HepG2 (cell line): ENCODE measurements around the gene INHA. TPM values are rescaled to one million over a fixed set of nuclear protein-coding genes. Genes with fewer than 3 reads are reported as not detected.
A peak's percentile ranks its signal among the peaks of the same experiment; 100 is the strongest.

Experiments used
- ESRRA ChIP-seq: sonication (generic); formaldehyde crosslinking; IDR thresholded peaks from 2 replicates; pipeline ENCODE4 v1.5.1; 2020; ENCODE audit warnings: mild to moderate bottlenecking, low read depth, missing genetic modification reagents
- FOXA1 ChIP-seq, 2 experiments: fragments of 450-650 bp in 1 of 2; sonication (generic) in 1 of 2; formaldehyde crosslinking in 1 of 2; IDR thresholded peaks; 2 replicates each; pipeline versions ENCODE4 v1.4.0 to v1.6.1; 2016 to 2020; ENCODE audit warnings: missing genetic modification reagents in 1 of 2
- HDAC6 ChIP-seq: fragments of 200-600 bp; sonication (generic); IDR thresholded peaks from 2 replicates; pipeline ENCODE4 v1.7.0; 2017; ENCODE audit warnings: mild to moderate bottlenecking, antibody characterized with exemption, low read length, low read depth
- HES4 ChIP-seq: sonication (generic); formaldehyde crosslinking; IDR thresholded peaks from 2 replicates; pipeline ENCODE4 v1.9.0; 2021; ENCODE audit warnings: mild to moderate bottlenecking, missing genetic modification reagents, borderline replicate concordance
- HOXA5 ChIP-seq: sonication (generic); formaldehyde crosslinking; IDR thresholded peaks from 2 replicates; pipeline ENCODE4 v1.4.0; 2020; ENCODE audit warnings: missing genetic modification reagents
- KLF6 ChIP-seq: IDR thresholded peaks from 2 replicates; pipeline ENCODE4 v1.8.0; 2016; ENCODE audit warnings: missing biosample characterization, missing genetic modification reagents
- NR2F2 ChIP-seq: IDR thresholded peaks from 2 replicates; pipeline ENCODE4 v1.6.1; 2012; ENCODE audit warnings: low read depth, inconsistent platforms, borderline replicate concordance
- RXRB ChIP-seq: IDR thresholded peaks from 2 replicates; pipeline ENCODE4 v1.6.1; 2016; ENCODE audit warnings: borderline replicate concordance, missing genetic modification reagents, missing compliant biosample characterization
- SIN3B ChIP-seq: fragments of 150-350 bp; IDR thresholded peaks from 2 replicates; pipeline ENCODE4 v1.6.1; 2014; ENCODE audit warnings: low read length
- SMARCC2 ChIP-seq: fragments of 450-650 bp; IDR thresholded peaks from 2 replicates; pipeline ENCODE4 v1.6.1; 2017; ENCODE audit warnings: antibody characterized with exemption, mild to moderate bottlenecking
- SUZ12 ChIP-seq: fragments of 150-350 bp; IDR thresholded peaks from 2 replicates; pipeline ENCODE4 v1.6.1; 2014; ENCODE audit warnings: low read depth, low read length
- TAF15 ChIP-seq: fragments of 200-400 bp; formaldehyde crosslinking; IDR thresholded peaks from one replicate; pipeline ENCODE4 v1.6.1; 2018; ENCODE audit warnings: mild to moderate bottlenecking, low read depth, low read length; ENCODE audit not compliant: poor library complexity, severe bottlenecking
- TOE1 ChIP-seq: sonication (generic); formaldehyde crosslinking; IDR thresholded peaks from 2 replicates; pipeline ENCODE4 v1.4.0; 2020; ENCODE audit warnings: mild to moderate bottlenecking, missing genetic modification reagents
- YY1 ChIP-seq: IDR thresholded peaks from 2 replicates; pipeline ENCODE4 v1.6.1; 2011; ENCODE audit warnings: low read length, low read depth, moderate library complexity, mild to moderate bottlenecking; ENCODE audit not compliant: insufficient read depth, insufficient replicate concordance
- ZNF143 ChIP-seq: sonication (generic); formaldehyde crosslinking; IDR thresholded peaks from 2 replicates; pipeline ENCODE4 v1.4.0; 2020; ENCODE audit warnings: missing genetic modification reagents
- ZNF225 ChIP-seq: sonication (generic); formaldehyde crosslinking; IDR thresholded peaks from 2 replicates; pipeline ENCODE4 v1.4.0; 2020; ENCODE audit warnings: mild to moderate bottlenecking, missing genetic modification reagents
- ZNF264 ChIP-seq: sonication (generic); formaldehyde crosslinking; IDR thresholded peaks from 2 replicates; pipeline ENCODE4 v1.4.0; 2020; ENCODE audit warnings: missing genetic modification reagents
- ZNF282 ChIP-seq: fragments of 450-650 bp; IDR thresholded peaks from 2 replicates; pipeline ENCODE4 v1.6.1; 2018; ENCODE audit not compliant: partially characterized antibody
- ZNF672 ChIP-seq: sonication (generic); formaldehyde crosslinking; IDR thresholded peaks from 2 replicates; pipeline ENCODE4 v1.8.1; 2022; ENCODE audit warnings: missing genetic modification reagents
- ZNF724P ChIP-seq: sonication (generic); formaldehyde crosslinking; IDR thresholded peaks from 2 replicates; pipeline ENCODE4 v1.8.0; 2022; ENCODE audit warnings: missing genetic modification reagents, borderline replicate concordance
- ZNF83 ChIP-seq: sonication (generic); formaldehyde crosslinking; IDR thresholded peaks from 2 replicates; pipeline ENCODE4 v1.4.0; 2020; ENCODE audit warnings: missing genetic modification reagents, mild to moderate bottlenecking, borderline replicate concordance
- ZNF839 ChIP-seq: sonication (generic); formaldehyde crosslinking; IDR thresholded peaks from 2 replicates; pipeline ENCODE4 v1.4.0; 2020; ENCODE audit warnings: missing genetic modification reagents, mild to moderate bottlenecking, borderline replicate concordance
- polyA plus RNA-seq, 8 experiments: library from polyadenylated mRNA; depleted of rRNA in 3 of 8; stranded (reverse) in 7 of 8; unstranded in 1 of 8; fragments of >200 nt; fragmentation: Illumina TruSeq in 4 of 8; extraction: Trizol in 4 of 8; gene quantifications; 2 replicates each; pipeline versions ENCODE4 v1.2.1 to v1.2.3, GENCODE V29; 2011 to 2016; ENCODE audit warnings: low read depth in 4 of 8, missing spikeins in 1 of 8, mixed read lengths in 1 of 8; ENCODE audit not compliant: insufficient read depth in 1 of 8
- total RNA-seq, 5 experiments: library from RNA; depleted of rRNA; stranded (reverse); fragments of >200 nt; fragmentation: Illumina TruSeq; extraction: Trizol; gene quantifications; 2 replicates each; pipeline ENCODE4 v1.2.3, GENCODE V29; 2016; ENCODE audit warnings: low read depth in 1 of 5
- TF ChIP-seq, protein P1 (sequence below): sonication (generic); formaldehyde crosslinking; IDR thresholded peaks from 2 replicates; pipeline ENCODE4 v1.4.0; 2020; ENCODE audit warnings: missing genetic modification reagents, low read depth, mild to moderate bottlenecking, borderline replicate concordance
- TF ChIP-seq, protein P2 (sequence below): IDR thresholded peaks from 2 replicates; pipeline ENCODE4 v1.6.1; 2012; ENCODE audit warnings: low read length, improper control_type of control experiment
- TF ChIP-seq, protein P3 (sequence below): sonication (generic); formaldehyde crosslinking; IDR thresholded peaks from 2 replicates; pipeline ENCODE4 v1.4.0; 2020; ENCODE audit warnings: missing genetic modification reagents

INHA gene
- total and polyA plus RNA-seq, 2 of the 13 experiments (the other 11 are each of a cell fraction or from before 2014, with no cell fraction given) = 4.1 to 15.2 TPM

DNA sequence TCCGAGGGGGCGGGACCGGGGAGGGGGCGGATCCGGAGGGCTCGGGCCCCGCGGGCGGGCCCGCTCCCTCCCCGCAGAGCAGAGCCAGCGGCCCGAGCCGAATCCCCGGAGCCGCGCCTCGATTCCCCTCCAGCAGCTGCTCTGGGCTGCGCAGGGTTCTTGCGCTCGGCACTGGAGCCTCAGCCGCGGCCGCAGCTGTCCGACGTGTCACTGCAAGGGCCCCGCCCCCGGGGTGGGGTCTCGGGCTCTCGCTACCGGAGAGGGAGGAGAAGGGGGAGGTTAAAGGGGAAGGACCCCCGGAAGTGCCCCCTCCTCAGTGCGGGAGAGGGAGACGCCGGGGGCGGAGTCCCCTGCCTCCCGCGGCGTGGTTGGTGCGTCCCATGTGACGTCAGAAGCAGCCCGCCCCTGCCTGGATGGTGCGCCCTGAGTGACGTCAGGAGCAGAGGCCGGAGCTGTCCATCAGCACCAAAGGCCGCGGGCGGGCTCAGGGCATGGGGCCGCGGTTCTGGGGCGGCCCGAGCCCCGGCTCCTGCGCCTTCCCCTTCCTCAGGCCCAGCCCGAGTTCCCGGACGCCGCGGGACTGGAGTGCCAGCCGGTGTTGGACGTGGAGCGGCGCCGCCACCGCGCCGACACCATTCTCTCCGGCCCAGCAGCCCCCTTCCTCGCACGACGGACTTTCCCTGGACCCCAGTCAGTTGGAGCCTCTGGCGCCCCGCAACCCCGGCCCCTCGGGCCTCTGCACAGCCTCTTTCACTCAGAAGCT lies 28.3 kb upstream of the INHA start, which contains the start of the genes CHPF and TMEM198 (continued):
- no peak for TF ChIP-seq HDAC6
- TF ChIP-seq SIN3B = peak; percentile 22; the same call in 1 of the 2 replicates
- TF ChIP-seq ZNF672 = no peak
- peak; percentile 91 for TF ChIP-seq TAF15
- no peak for TF ChIP-seq ZNF143 (CRISPR knock-in tag)
- TF ChIP-seq, protein P1, sequence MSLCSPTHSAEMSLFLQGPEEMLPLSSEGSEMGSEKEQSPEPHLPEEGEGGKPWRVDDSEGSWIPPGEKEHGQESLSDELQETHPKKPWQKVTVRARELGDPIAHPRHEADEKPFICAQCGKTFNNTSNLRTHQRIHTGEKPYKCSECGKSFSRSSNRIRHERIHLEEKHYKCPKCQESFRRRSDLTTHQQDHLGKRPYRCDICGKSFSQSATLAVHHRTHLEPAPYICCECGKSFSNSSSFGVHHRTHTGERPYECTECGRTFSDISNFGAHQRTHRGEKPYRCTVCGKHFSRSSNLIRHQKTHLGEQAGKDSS (CRISPR knock-in tag) = peak; percentile 51; the same call in 1 of the 2 replicates
- TF ChIP-seq RXRB (CRISPR knock-in tag) = peak; percentile 68
- peak; percentile 97 for TF ChIP-seq HOXA5 (CRISPR knock-in tag)
- TF ChIP-seq HES4 = peak; percentile 71; the same call in 1 of the 2 replicates
- TF ChIP-seq, protein P2, sequence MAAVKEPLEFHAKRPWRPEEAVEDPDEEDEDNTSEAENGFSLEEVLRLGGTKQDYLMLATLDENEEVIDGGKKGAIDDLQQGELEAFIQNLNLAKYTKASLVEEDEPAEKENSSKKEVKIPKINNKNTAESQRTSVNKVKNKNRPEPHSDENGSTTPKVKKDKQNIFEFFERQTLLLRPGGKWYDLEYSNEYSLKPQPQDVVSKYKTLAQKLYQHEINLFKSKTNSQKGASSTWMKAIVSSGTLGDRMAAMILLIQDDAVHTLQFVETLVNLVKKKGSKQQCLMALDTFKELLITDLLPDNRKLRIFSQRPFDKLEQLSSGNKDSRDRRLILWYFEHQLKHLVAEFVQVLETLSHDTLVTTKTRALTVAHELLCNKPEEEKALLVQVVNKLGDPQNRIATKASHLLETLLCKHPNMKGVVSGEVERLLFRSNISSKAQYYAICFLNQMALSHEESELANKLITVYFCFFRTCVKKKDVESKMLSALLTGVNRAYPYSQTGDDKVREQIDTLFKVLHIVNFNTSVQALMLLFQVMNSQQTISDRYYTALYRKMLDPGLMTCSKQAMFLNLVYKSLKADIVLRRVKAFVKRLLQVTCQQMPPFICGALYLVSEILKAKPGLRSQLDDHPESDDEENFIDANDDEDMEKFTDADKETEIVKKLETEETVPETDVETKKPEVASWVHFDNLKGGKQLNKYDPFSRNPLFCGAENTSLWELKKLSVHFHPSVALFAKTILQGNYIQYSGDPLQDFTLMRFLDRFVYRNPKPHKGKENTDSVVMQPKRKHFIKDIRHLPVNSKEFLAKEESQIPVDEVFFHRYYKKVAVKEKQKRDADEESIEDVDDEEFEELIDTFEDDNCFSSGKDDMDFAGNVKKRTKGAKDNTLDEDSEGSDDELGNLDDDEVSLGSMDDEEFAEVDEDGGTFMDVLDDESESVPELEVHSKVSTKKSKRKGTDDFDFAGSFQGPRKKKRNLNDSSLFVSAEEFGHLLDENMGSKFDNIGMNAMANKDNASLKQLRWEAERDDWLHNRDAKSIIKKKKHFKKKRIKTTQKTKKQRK = no peak
- peak; percentile 87 for TF ChIP-seq ZNF724P (CRISPR knock-in tag)
- TF ChIP-seq ZNF282 = no peak
- no peak for TF ChIP-seq SMARCC2
- peak; percentile 66; the same call in 1 of the 2 replicates for TF ChIP-seq ZNF225
- no peak for TF ChIP-seq NR2F2
- peak; percentile 12 for TF ChIP-seq YY1
- TF ChIP-seq FOXA1 (IDR thresholded peaks at IDR 0.05) = no peak
- TF ChIP-seq FOXA1 (CRISPR knock-in tag; IDR thresholded peaks at IDR 0.05) = 0 out of 2 replicates have a peak, but pooled peaks have one; percentile 11
- no peak for TF ChIP-seq ZNF839 (CRISPR knock-in tag)
- no peak; the same call in 1 of the 2 replicates for TF ChIP-seq KLF6 (CRISPR knock-in tag)
- TF ChIP-seq ESRRA (CRISPR knock-in tag) = peak; percentile 54
- TF ChIP-seq ZNF83 (CRISPR knock-in tag) = no peak
- TF ChIP-seq TOE1 (CRISPR knock-in tag) = peak; percentile 97
- peak; percentile 95 for TF ChIP-seq ZNF264 (CRISPR knock-in tag)
- TF ChIP-seq, protein P3, sequence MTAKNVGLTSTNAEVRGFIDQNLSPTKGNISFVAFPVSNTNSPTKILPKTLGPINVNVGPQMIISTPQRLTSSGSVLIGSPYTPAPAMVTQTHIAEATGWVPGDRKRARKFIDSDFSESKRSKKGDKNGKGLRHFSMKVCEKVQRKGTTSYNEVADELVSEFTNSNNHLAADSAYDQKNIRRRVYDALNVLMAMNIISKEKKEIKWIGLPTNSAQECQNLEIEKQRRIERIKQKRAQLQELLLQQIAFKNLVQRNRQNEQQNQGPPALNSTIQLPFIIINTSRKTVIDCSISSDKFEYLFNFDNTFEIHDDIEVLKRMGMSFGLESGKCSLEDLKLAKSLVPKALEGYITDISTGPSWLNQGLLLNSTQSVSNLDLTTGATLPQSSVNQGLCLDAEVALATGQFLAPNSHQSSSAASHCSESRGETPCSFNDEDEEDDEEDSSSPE (CRISPR knock-in tag) = peak; percentile 56; the same call in 1 of the 2 replicates
- no peak for TF ChIP-seq SUZ12
